Loucy (cell line): ENCODE measurements around the gene ZNF101.

ENCODE experiments used
- H2AFZ ChIP-seq: fragments of 200-600 bp; sonication (generic); 2 replicates; pipeline ENCODE4 v1.6.0; 2016; ENCODE audit warnings: antibody characterized with exemption, mild to moderate bottlenecking, low read length, moderate library complexity
- H3F3A ChIP-seq: fragments of 200-600 bp; 2 replicates; pipeline ENCODE4 v1.6.0; 2016; ENCODE audit warnings: antibody characterized with exemption, low read depth, mild to moderate bottlenecking
- H3K27me3 ChIP-seq: fragments of 200-600 bp; sonication (generic); 2 replicates; pipeline ENCODE4 v1.6.1; 2014; ENCODE audit warnings: low read length, mild to moderate bottlenecking; ENCODE audit not compliant: insufficient read depth, poor library complexity, severe bottlenecking
- H3K36me3 ChIP-seq: fragments of 200-600 bp; sonication (generic); 2 replicates; pipeline ENCODE4 v1.6.1; 2016; ENCODE audit warnings: low read length; ENCODE audit not compliant: insufficient read depth
- H3K4me1 ChIP-seq: fragments of 200-600 bp; sonication (generic); 2 replicates; pipeline ENCODE4 v1.5.1; 2014; ENCODE audit warnings: low read length, mild to moderate bottlenecking; ENCODE audit not compliant: insufficient read depth, poor library complexity, severe bottlenecking
- H3K4me2 ChIP-seq: fragments of 200-600 bp; sonication (generic); 2 replicates; pipeline ENCODE4 v1.6.0; 2014; ENCODE audit warnings: antibody characterized with exemption, low read length, low read depth, mild to moderate bottlenecking; ENCODE audit not compliant: poor library complexity, severe bottlenecking
- H3K4me3 ChIP-seq: fragments of 200-600 bp; sonication (generic); 2 replicates; pipeline ENCODE4 v1.5.1; 2014; ENCODE audit warnings: low read length, mild to moderate bottlenecking, mixed read lengths; ENCODE audit not compliant: poor library complexity, severe bottlenecking
- H3K79me2 ChIP-seq: fragments of 200-600 bp; sonication (generic); 2 replicates; pipeline ENCODE4 v1.6.1; 2014; ENCODE audit warnings: low read length; ENCODE audit not compliant: insufficient read depth
- H3K9ac ChIP-seq: fragments of 200-600 bp; sonication (generic); 2 replicates; pipeline ENCODE4 v1.6.0; 2014; ENCODE audit warnings: mild to moderate bottlenecking, low read depth, low read length, moderate library complexity; ENCODE audit not compliant: poor library complexity, severe bottlenecking
- H3K9me2 ChIP-seq: fragments of 200-600 bp; sonication (generic); replicated peaks from 2 replicates; pipeline ENCODE4 v1.6.1; 2016; ENCODE audit warnings: low read depth, low read length, mixed read lengths
- H3K9me3 ChIP-seq: fragments of 200-600 bp; sonication (generic); 2 replicates; pipeline ENCODE4 v1.6.1; 2014; ENCODE audit warnings: mild to moderate bottlenecking, antibody characterized with exemption, low read length, low read depth; ENCODE audit not compliant: insufficient read depth
- H4K20me1 ChIP-seq: fragments of 200-600 bp; sonication (generic); 2 replicates; pipeline ENCODE4 v1.6.0; 2014; ENCODE audit warnings: antibody characterized with exemption, low read length, mild to moderate bottlenecking; ENCODE audit not compliant: insufficient read depth, poor library complexity, severe bottlenecking
- CTCF ChIP-seq: fragments of 200-600 bp; sonication (generic); conservative IDR thresholded peaks from 2 replicates; pipeline ENCODE4 v1.5.1; 2014; ENCODE audit warnings: mild to moderate bottlenecking, antibody characterized with exemption, low read length
- EZH2phosphoT487 ChIP-seq: fragments of 200-600 bp; IDR thresholded peaks from 2 replicates; pipeline ENCODE4 v1.6.1; 2018; ENCODE audit warnings: antibody characterized with exemption, mild to moderate bottlenecking, moderate library complexity, borderline replicate concordance

ZNF101 gene

GRCh38 chr19:19627621-19628500 is 40.8 kb upstream of the ZNF101 start, which contains the start of gene LPAR2:
TSS of gene LPAR2 (minus strand) at chr19:19628220. CDS start at chr19:19627275, 945 bp downstream.
- H3K4me1 ChIP-seq: no peaks in the 10 kb centered on the region

GRCh38 chr19:19628501-19629134 is 40.0 kb upstream of the ZNF101 start:
- no peaks in the 10 kb centered on the region for H4K20me1 ChIP-seq
- H3K4me3 ChIP-seq: no peak overlapping the region
- no peak overlapping the region for H3K4me2 ChIP-seq
- TF ChIP-seq EZH2phosphoT487 (no peak), CTCF (no peak)
- no peaks in the 10 kb centered on the region for H3K4me1 ChIP-seq
- no peak overlapping the region for H3K9ac ChIP-seq
- H3K9me3 ChIP-seq: no peaks in the 10 kb centered on the region
- H3K79me2 ChIP-seq: no peaks in the 10 kb centered on the region
- 0 out of 2 replicates have a peak, but pooled peaks cover 4% of the 10 kb centered on the region for H3K36me3 ChIP-seq
- H3F3A ChIP-seq: no peaks in the 10 kb centered on the region
- no peak overlapping the region for H2AFZ ChIP-seq
- H3K27me3 ChIP-seq: no peaks in the 10 kb centered on the region
- no peaks in the 10 kb centered on the region for H3K9me2 ChIP-seq

More at GRCh38 chr19:19627621-19628500, 40.8 kb upstream of the ZNF101 start, which contains the start of gene LPAR2:
- Histone ChIP-seq H3K4me2 (no peak within 1 kb of the TSS), H2AFZ (no peak within 1 kb of the TSS), H3K36me3 (no peaks in the 10 kb centered on the region), H3K9me2 (no peaks in the 10 kb centered on the region), H3K9ac (no peak within 1 kb of the TSS), H3K27me3 (no peaks in the 10 kb centered on the region), H4K20me1 (no peaks in the 10 kb centered on the region), H3F3A (no peaks in the 10 kb centered on the region), H3K9me3 (no peaks in the 10 kb centered on the region), H3K4me3 (no peak within 1 kb of the TSS), H3K79me2 (no peaks in the 10 kb centered on the region)
- TF ChIP-seq CTCF (no peak), EZH2phosphoT487 (no peak)

GRCh38 chr19:19630062-19630414 is 38.6 kb upstream of the ZNF101 start:
- H3K9me2 ChIP-seq: no peaks in the 10 kb centered on the region
- no peak overlapping the region for H3K4me2 ChIP-seq
- no peaks in the 10 kb centered on the region for H3K9me3 ChIP-seq
- no peaks in the 10 kb centered on the region for H4K20me1 ChIP-seq
- H3F3A ChIP-seq: no peaks in the 10 kb centered on the region
- no peak overlapping the region for H3K9ac ChIP-seq
- H3K4me1 ChIP-seq: no peaks in the 10 kb centered on the region
- no peak for TF ChIP-seq EZH2phosphoT487
- TF ChIP-seq CTCF: no peak
- peaks cover 17% of the 10 kb centered on the region; the same call in 1 of the 2 replicates for H3K36me3 ChIP-seq
- no peak overlapping the region for H3K4me3 ChIP-seq
- H2AFZ ChIP-seq: no peak overlapping the region
- H3K27me3 ChIP-seq: no peaks in the 10 kb centered on the region
- H3K79me2 ChIP-seq: no peaks in the 10 kb centered on the region
